Mesenchymal stem cell (in vitro differentiated cells and primary cell): ENCODE data around the gene VNN1.

ENCODE experiments used
- DNase-seq: peaks from one replicate; pipeline ENCODE4 v3.0.0-alpha.2; 2013
- H2AFZ ChIP-seq: one replicate; pipeline ENCODE4 v1.6.1; 2013; ENCODE audit warnings: low read depth, mild to moderate bottlenecking, control low read depth, inconsistent platforms, low read length, moderate library complexity
- H2AK5ac ChIP-seq: 2 replicates; pipeline ENCODE4 v1.6.1; 2013; ENCODE audit warnings: low read length, moderate library complexity, mild to moderate bottlenecking, inconsistent platforms; ENCODE audit not compliant: severe bottlenecking
- H2BK120ac ChIP-seq: one replicate; pipeline ENCODE4 v1.6.1; 2013; ENCODE audit warnings: low read depth, mild to moderate bottlenecking, inconsistent platforms, low read length, moderate library complexity
- H2BK12ac ChIP-seq, 2 experiments: one replicate each; pipeline ENCODE4 v1.6.1; 2013; ENCODE audit warnings: inconsistent platforms in 2 of 2, low read length in 2 of 2, mild to moderate bottlenecking in 2 of 2, moderate library complexity in 2 of 2, control low read depth in 1 of 2
- H2BK15ac ChIP-seq: one replicate; pipeline ENCODE4 v1.6.1; 2013; ENCODE audit warnings: mild to moderate bottlenecking, low read depth, inconsistent platforms; ENCODE audit not compliant: poor library complexity, severe bottlenecking
- H2BK5ac ChIP-seq: 2 replicates; pipeline ENCODE4 v1.6.1; 2013; ENCODE audit warnings: low read depth, mild to moderate bottlenecking, low read length, control low read depth, inconsistent platforms; ENCODE audit not compliant: poor library complexity, severe bottlenecking
- H3K14ac ChIP-seq, 2 experiments: one replicate each; pipeline ENCODE4 v1.6.1; 2013; ENCODE audit warnings: inconsistent platforms in 2 of 2, low read length in 2 of 2, control low read depth in 1 of 2, mild to moderate bottlenecking in 1 of 2, moderate library complexity in 1 of 2
- H3K18ac ChIP-seq, 2 experiments: one replicate each; pipeline ENCODE4 v1.6.1; 2013; ENCODE audit warnings: inconsistent platforms in 2 of 2, low read length in 2 of 2, control low read depth in 1 of 2, low read depth in 1 of 2, mild to moderate bottlenecking in 1 of 2
- H3K23ac ChIP-seq, 2 experiments: one replicate each; pipeline ENCODE4 v1.6.1; 2013; ENCODE audit warnings: inconsistent platforms in 2 of 2, low read length in 2 of 2, mild to moderate bottlenecking in 2 of 2, moderate library complexity in 2 of 2, control low read depth in 1 of 2
- H3K27ac ChIP-seq: 2 replicates; pipeline ENCODE4 v1.5.1; 2013; ENCODE audit warnings: mild to moderate bottlenecking, moderate library complexity, low read length, control low read depth, inconsistent platforms; ENCODE audit not compliant: poor library complexity, severe bottlenecking
- H3K27me3 ChIP-seq, 2 experiments: 2 replicates each; pipeline versions ENCODE4 v1.6.1 to v1.7.0; 2013; ENCODE audit warnings: low read length in 2 of 2, mild to moderate bottlenecking in 2 of 2, moderate library complexity in 2 of 2, control low read depth in 1 of 2, inconsistent platforms in 1 of 2; ENCODE audit not compliant: control insufficient read depth in 1 of 2, insufficient read depth in 1 of 2
- H3K36me3 ChIP-seq, 2 experiments: 2 replicates each; pipeline versions ENCODE4 v1.6.1 to v1.7.0; 2013; ENCODE audit warnings: low read length in 2 of 2, control low read depth in 1 of 2, inconsistent platforms in 1 of 2, low read depth in 1 of 2, mild to moderate bottlenecking in 1 of 2; ENCODE audit not compliant: insufficient read depth in 2 of 2, control insufficient read depth in 1 of 2
- H3K4ac ChIP-seq, 2 experiments: one replicate each; pipeline ENCODE4 v1.6.1; 2013; ENCODE audit warnings: inconsistent platforms in 2 of 2, low read length in 2 of 2, mild to moderate bottlenecking in 2 of 2, moderate library complexity in 2 of 2, control low read depth in 1 of 2, low read depth in 1 of 2
- H3K4me1 ChIP-seq: 2 replicates; pipeline ENCODE4 v1.6.1; 2013; ENCODE audit warnings: low read depth, low read length, control low read depth; ENCODE audit not compliant: control insufficient read depth, insufficient read depth
- H3K4me2 ChIP-seq: 2 replicates; pipeline ENCODE4 v1.6.1; 2013; ENCODE audit warnings: low read length, mild to moderate bottlenecking, inconsistent platforms; ENCODE audit not compliant: poor library complexity, severe bottlenecking
- H3K4me3 ChIP-seq, 2 experiments: 2 replicates each; pipeline versions ENCODE4 v1.5.1 to v1.7.0; 2013; ENCODE audit warnings: low read length in 2 of 2, mild to moderate bottlenecking in 2 of 2, control low read depth in 1 of 2, low read depth in 1 of 2; ENCODE audit not compliant: insufficient read depth in 1 of 2
- H3K79me1 ChIP-seq: replicated peaks from 2 replicates; pipeline ENCODE4 v1.6.1; 2013; ENCODE audit warnings: mild to moderate bottlenecking, control low read depth, low read length, inconsistent platforms; ENCODE audit not compliant: poor library complexity, severe bottlenecking
- H3K9ac ChIP-seq: 2 replicates; pipeline ENCODE4 v1.7.0; 2013; ENCODE audit warnings: mild to moderate bottlenecking, low read length, moderate library complexity
- H3K9me3 ChIP-seq: 2 replicates; pipeline ENCODE4 v1.7.0; 2013; ENCODE audit warnings: mild to moderate bottlenecking, low read length; ENCODE audit not compliant: control insufficient read depth
- H4K8ac ChIP-seq: one replicate; pipeline ENCODE4 v1.6.1; 2013; ENCODE audit warnings: inconsistent platforms, mild to moderate bottlenecking, low read length, moderate library complexity
- H4K91ac ChIP-seq: one replicate; pipeline ENCODE4 v1.6.1; 2013; ENCODE audit warnings: mild to moderate bottlenecking, low read length, inconsistent platforms
- WGBS: methylation state at CpG from one replicate; pipeline ENCODE4 v1.1.7; 2013; ENCODE audit warnings: mixed read lengths; 5-methylcytosine and 5-hydroxymethylcytosine counted together

VNN1 gene

DNA sequence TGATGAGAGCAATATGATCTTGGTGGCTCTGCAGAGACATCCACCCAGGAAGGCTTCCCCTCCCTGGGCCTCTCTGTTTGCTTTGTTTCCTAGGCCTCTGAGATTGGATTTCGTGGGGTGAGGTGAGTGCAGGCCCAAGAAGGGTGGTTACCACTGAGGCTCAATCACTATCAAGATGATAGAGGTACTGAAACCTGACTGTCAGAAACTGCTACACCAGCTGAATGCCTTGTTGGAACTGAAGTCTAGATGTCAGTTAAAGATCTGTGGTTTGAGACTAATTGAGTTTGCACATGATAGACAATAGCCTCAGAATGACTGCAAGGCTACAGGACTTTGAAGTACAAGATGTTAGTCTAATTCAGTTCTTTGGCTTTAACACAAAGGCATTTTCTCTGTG, 15.2 kb downstream of the VNN1 start:
- no peak for DNase-seq

DNA sequence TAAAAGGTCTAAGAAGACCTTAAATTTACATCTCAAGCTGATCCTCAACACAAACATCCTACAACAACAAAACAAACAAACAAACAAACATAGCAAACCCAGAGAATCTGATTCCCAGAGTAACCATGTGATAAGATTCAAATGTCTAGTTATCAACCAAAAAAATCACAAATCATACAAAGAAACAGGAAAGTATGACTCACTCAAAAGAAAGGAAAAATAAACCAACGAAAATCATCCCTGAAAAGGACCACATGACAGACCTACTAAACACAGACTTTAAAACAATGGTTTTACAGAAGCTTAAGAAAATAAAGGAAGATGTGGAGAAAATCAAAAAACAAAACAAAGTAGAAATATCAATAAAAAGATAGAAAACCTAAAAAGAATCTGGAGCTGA, 18.1 kb downstream of the VNN1 start:
- Histone ChIP-seq H3K4me1 (no peaks in the 10 kb centered on the region), H4K8ac (no peak overlapping the region), H2BK12ac (no peak overlapping the region), H3K9ac (no peak overlapping the region), H3K27me3 (no peaks in the 10 kb centered on the region), H2BK15ac (no peak overlapping the region), H3K79me1 (no peaks in the 10 kb centered on the region), H3K18ac (no peak overlapping the region), H3K4ac (no peak overlapping the region), H3K27ac (no peak overlapping the region), H3K4me3 (no peak overlapping the region), H3K36me3 (no peaks in the 10 kb centered on the region), H3K9me3 (peaks cover 10% of the 10 kb centered on the region), H2AFZ (no peak overlapping the region), H4K91ac (no peak overlapping the region), H2BK5ac (no peak overlapping the region), H2AK5ac (no peak overlapping the region), H2BK120ac (no peak overlapping the region), H3K23ac (no peak overlapping the region), H3K14ac (no peak overlapping the region), H3K4me2 (no peak overlapping the region)
- DNase-seq: no peak
- WGBS: no CpG with 5 or more reads among the region's 1 CpG

More for the DNA sequence above, 15.2 kb downstream of the VNN1 start:
- Histone ChIP-seq H3K9ac (no peak overlapping the region), H3K79me1 (no peaks in the 10 kb centered on the region), H3K9me3 (peaks cover 10% of the 10 kb centered on the region), H3K14ac (no peak overlapping the region), H3K4me3 (no peak overlapping the region), H4K8ac (no peak overlapping the region), H3K18ac (no peak overlapping the region), H3K4ac (no peak overlapping the region), H3K4me2 (no peak overlapping the region), H3K4me1 (no peaks in the 10 kb centered on the region), H4K91ac (no peak overlapping the region), H2BK12ac (no peak overlapping the region), H3K23ac (no peak overlapping the region), H3K27ac (no peak overlapping the region), H2BK15ac (no peak overlapping the region), H3K36me3 (no peaks in the 10 kb centered on the region), H2AK5ac (no peak overlapping the region), H2BK120ac (no peak overlapping the region), H3K27me3 (peaks cover 0 to 5% of the 10 kb centered on the region in 2 experiments), H2BK5ac (no peak overlapping the region), H2AFZ (no peak overlapping the region)
- WGBS: 26% methylated on average over 1 of the region's 1 CpG

- DNase-seq: no peak
Observed at GRCh38 chr6:132693478-132693877, 20.4 kb downstream of the VNN1 start.

DNA sequence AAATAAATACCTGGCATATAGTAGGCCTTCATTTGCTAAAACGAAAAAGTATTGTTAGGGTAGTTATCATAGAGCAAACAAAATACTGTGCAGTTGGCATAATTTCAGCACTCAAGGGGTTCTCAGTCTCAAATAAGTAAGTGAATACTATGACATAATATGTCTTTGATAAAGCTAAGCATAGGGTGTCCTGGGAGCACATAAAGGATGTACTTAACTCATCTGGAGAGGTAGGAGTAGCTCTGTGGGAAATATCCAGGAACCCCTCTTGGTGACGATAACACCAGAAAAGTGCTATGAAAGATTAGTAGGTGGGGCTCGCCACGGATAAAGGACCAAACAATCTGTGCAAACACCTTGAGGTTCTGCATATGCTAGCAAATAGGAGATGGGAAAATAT, 23.2 kb downstream of the VNN1 start:
- no peak overlapping the region for H2BK5ac ChIP-seq
- no peak overlapping the region for H3K9ac ChIP-seq
- H2BK120ac ChIP-seq: no peak overlapping the region
- no peak overlapping the region for H4K8ac ChIP-seq
- H3K27ac ChIP-seq: no peak overlapping the region
- no peak overlapping the region for H3K4me3 ChIP-seq
- no peak overlapping the region for H3K4ac ChIP-seq
- no peak overlapping the region for H3K18ac ChIP-seq
- H3K23ac ChIP-seq: no peak overlapping the region
- H4K91ac ChIP-seq: no peak overlapping the region
- H2BK12ac ChIP-seq: no peak overlapping the region
- no peak overlapping the region for H2AK5ac ChIP-seq
- H3K4me1 ChIP-seq: no peaks in the 10 kb centered on the region
- H2AFZ ChIP-seq: no peak overlapping the region
- H3K9me3 ChIP-seq: peaks cover 3% of the 10 kb centered on the region
- H3K79me1 ChIP-seq: no peaks in the 10 kb centered on the region
- DNase-seq: no peak
- H2BK15ac ChIP-seq: no peak overlapping the region
- H3K27me3 ChIP-seq: no peaks in the 10 kb centered on the region
- no peak overlapping the region for H3K14ac ChIP-seq
- 89% methylated on average over 4 of the region's 4 CpGs for WGBS
- H3K36me3 ChIP-seq: no peaks in the 10 kb centered on the region
- H3K4me2 ChIP-seq: no peak overlapping the region

More at GRCh38 chr6:132693478-132693877, 20.4 kb downstream of the VNN1 start:
- H3K4me2 ChIP-seq: no peak overlapping the region
- no peak overlapping the region for H2BK15ac ChIP-seq
- no peak overlapping the region for H3K4ac ChIP-seq
- H3K23ac ChIP-seq: no peak overlapping the region
- WGBS: 64% methylated on average over 3 of the region's 3 CpGs
- H3K27ac ChIP-seq: no peak overlapping the region
- H3K27me3 ChIP-seq: no peaks in the 10 kb centered on the region
- H4K8ac ChIP-seq: no peak overlapping the region
- H2BK12ac ChIP-seq: no peak overlapping the region
- H3K9me3 ChIP-seq: peaks cover 10% of the 10 kb centered on the region
- H3K79me1 ChIP-seq: no peaks in the 10 kb centered on the region
- no peak overlapping the region for H2AK5ac ChIP-seq
- H4K91ac ChIP-seq: no peak overlapping the region
- no peak overlapping the region for H3K14ac ChIP-seq
- H3K18ac ChIP-seq: no peak overlapping the region
- no peak overlapping the region for H3K4me3 ChIP-seq
- H2BK5ac ChIP-seq: no peak overlapping the region
- no peak overlapping the region for H2AFZ ChIP-seq
- H3K4me1 ChIP-seq: no peaks in the 10 kb centered on the region
- no peak overlapping the region for H3K9ac ChIP-seq
- H2BK120ac ChIP-seq: no peak overlapping the region
- H3K36me3 ChIP-seq: no peaks in the 10 kb centered on the region
